Neural crest cell (in vitro differentiated cells): ENCODE measurements around the gene APOL1. TPM values are rescaled to one million over a fixed set of nuclear protein-coding genes. Genes with fewer than 3 reads are reported as not detected.

Source experiments
- DNase-seq: peaks from one replicate; pipeline ENCODE4 v3.0.0; 2021; ENCODE audit warnings: low read depth, mixed read lengths, low spot score
- H3K27ac Mint-ChIP-seq: one replicate; pipeline ENCODE4 v1.8.0; 2021; ENCODE audit warnings: mild to moderate bottlenecking, mixed read lengths; ENCODE audit not compliant: unreplicated experiment
- H3K27me3 Mint-ChIP-seq: 2 replicates; pipeline ENCODE4 v1.8.0; 2021; ENCODE audit warnings: low read depth, mild to moderate bottlenecking, mixed read lengths
- H3K36me3 Mint-ChIP-seq: 2 replicates; pipeline ENCODE4 v1.8.0; 2021; ENCODE audit warnings: low read depth, mild to moderate bottlenecking, mixed read lengths
- H3K4me1 Mint-ChIP-seq: 2 replicates; pipeline ENCODE4 v1.8.0; 2021; ENCODE audit warnings: mixed read lengths
- H3K4me3 Mint-ChIP-seq: one replicate; pipeline ENCODE4 v1.8.0; 2021; ENCODE audit warnings: mild to moderate bottlenecking, mixed read lengths
- H3K9me3 Mint-ChIP-seq: 2 replicates; pipeline ENCODE4 v1.8.0; 2021; ENCODE audit warnings: mixed read lengths
- CTCF ChIP-seq: fragments of 200-600 bp; sonication (generic); conservative IDR thresholded peaks from 2 replicates; pipeline ENCODE4 v1.5.0; 2021; ENCODE audit warnings: antibody characterized with exemption, mild to moderate bottlenecking
- total RNA-seq: library from RNA; stranded (reverse); gene quantifications from 2 replicates; pipeline ENCODE4 v1.2.1, GENCODE V29; 2021

Gene APOL1
- total RNA-seq, 1 donor from 2014 or later, result not detected

DNA sequence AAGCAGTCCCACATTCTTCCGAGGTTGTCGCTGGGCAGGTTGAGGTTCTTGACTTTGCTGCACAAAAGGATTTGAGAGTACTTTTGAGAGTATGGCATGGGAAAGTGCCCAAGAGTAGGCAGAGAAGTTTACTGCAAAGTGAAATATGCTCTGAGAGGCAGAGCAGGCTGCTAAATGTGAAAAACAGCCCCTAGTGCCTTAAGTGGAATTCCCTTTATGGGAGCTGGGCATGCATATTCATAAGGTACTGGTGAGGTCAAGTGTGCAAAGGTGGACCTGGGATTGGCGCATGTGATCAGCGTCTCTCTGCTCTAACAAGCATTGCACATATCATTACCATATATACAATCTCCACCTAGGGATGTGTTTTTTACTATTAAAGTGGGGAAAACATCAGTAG lies 39.3 kb upstream of the APOL1 start:
- Mint-ChIP-seq H3K27me3 (peaks cover 25% of the 10 kb centered on the region), H3K9me3 (no peaks in the 10 kb centered on the region), H3K36me3 (peaks cover 2% of the 10 kb centered on the region), H3K4me1 (peaks cover 6% of the 10 kb centered on the region), H3K27ac (no peak overlapping the region), H3K4me3 (no peak overlapping the region)
- no peak for DNase-seq
- no peak for TF ChIP-seq CTCF

- H3K4me3 Mint-ChIP-seq, result no peak overlapping the region
- DNase-seq, result no peak
Observed at GRCh38 chr22:36215981-36216380, 37.0 kb upstream of the APOL1 start.

GRCh38 chr22:36218648-36219193 lies 34.2 kb upstream of the APOL1 start:
- H3K36me3 Mint-ChIP-seq, result no peaks in the 10 kb centered on the region
- H3K9me3 Mint-ChIP-seq, result no peaks in the 10 kb centered on the region
- no peak overlapping the region for H3K4me3 Mint-ChIP-seq
- peaks cover 13% of the 10 kb centered on the region for H3K4me1 Mint-ChIP-seq
- no peak for TF ChIP-seq CTCF
- peaks cover 30% of the 10 kb centered on the region for H3K27me3 Mint-ChIP-seq
- no peak for DNase-seq
- no peak overlapping the region for H3K27ac Mint-ChIP-seq

More at GRCh38 chr22:36215981-36216380, 37.0 kb upstream of the APOL1 start:
- no peak overlapping the region for H3K27ac Mint-ChIP-seq
- no peaks in the 10 kb centered on the region for H3K9me3 Mint-ChIP-seq
- H3K4me1 Mint-ChIP-seq, result peaks cover 14% of the 10 kb centered on the region
- no peaks in the 10 kb centered on the region for H3K36me3 Mint-ChIP-seq
- no peak for TF ChIP-seq CTCF
- H3K27me3 Mint-ChIP-seq, result peaks cover 30% of the 10 kb centered on the region

- TF ChIP-seq CTCF, result no peak
- Mint-ChIP-seq H3K27ac (no peak overlapping the region), H3K4me1 (peaks cover 13% of the 10 kb centered on the region), H3K36me3 (no peaks in the 10 kb centered on the region), H3K9me3 (no peaks in the 10 kb centered on the region), H3K27me3 (peaks cover 23% of the 10 kb centered on the region), H3K4me3 (no peak overlapping the region)
- no peak for DNase-seq
Observed at GRCh38 chr22:36220451-36220921, 32.4 kb upstream of the APOL1 start.

- DNase-seq, result peak; percentile 28
- Mint-ChIP-seq H3K27ac (no peak overlapping the region), H3K4me1 (peaks cover 13% of the 10 kb centered on the region), H3K4me3 (no peak overlapping the region), H3K9me3 (no peaks in the 10 kb centered on the region), H3K36me3 (no peaks in the 10 kb centered on the region), H3K27me3 (peaks cover 16% of the 10 kb centered on the region)
- peak; percentile 70 for TF ChIP-seq CTCF
Observed at GRCh38 chr22:36221799-36222751, 30.9 kb upstream of the APOL1 start.
